Measurements from ENCODE around the gene CABP2. TPM values are rescaled to one million over a fixed set of nuclear protein-coding genes. Genes with fewer than 3 reads are reported as not detected.

The CABP2 gene
- total RNA-seq, 4 donors from 2014 or later, result not detected

GRCh38 chr11:67508486-67509121 is 14.6 kb downstream of the CABP2 start:
- H3K27me3 ChIP-seq, result no peaks in the 10 kb centered on the region
- H3K4me3 ChIP-seq, result peak overlapping the region; percentile 70 to 87 (median 75)
- no peaks in the 10 kb centered on the region for H3K9me3 ChIP-seq
- peak overlapping the region; percentile 94 to 99 (median 97) for H3K27ac ChIP-seq
- DNase-seq, result peak; percentile 99 to 100 (median 100)
- H3K4me1 ChIP-seq, result peaks cover 0 to 45% (median 30%) of the 10 kb centered on the region in 4 donors
- no peaks in the 10 kb centered on the region for H3K36me3 ChIP-seq
- peak; percentile 47 to 76 for TF ChIP-seq POLR2A (IDR thresholded peaks at IDR 0.05)
- peak in 1 of 6 experiments; percentile 21 for TF ChIP-seq CTCF (IDR thresholded peaks at IDR 0.05)

GRCh38 chr11:67507864-67508485 is 15.3 kb downstream of the CABP2 start, which contains the start of gene CDK2AP2:
TSS of gene CDK2AP2 (minus strand) at chr11:67508162. CDS start at chr11:67508082, 80 bp downstream.
- H3K4me1 ChIP-seq, result peaks cover 0 to 50% (median 34%) of the 10 kb centered on the region in 4 donors
- peak; percentile 99 to 100 (median 99) for DNase-seq
- H3K36me3 ChIP-seq, result no peaks in the 10 kb centered on the region
- TF ChIP-seq CTCF (IDR thresholded peaks at IDR 0.05) (peak in 3 of 6 experiments; percentile 0 to 27 (median 25)), POLR2A (IDR thresholded peaks at IDR 0.05) (peak; percentile 89 to 97)
- H3K9me3 ChIP-seq, result no peaks in the 10 kb centered on the region
- peak within 1 kb of the TSS; percentile 70 to 87 (median 75) for H3K4me3 ChIP-seq
- H3K27me3 ChIP-seq, result no peaks in the 10 kb centered on the region
- peak within 1 kb of the TSS; percentile 94 to 99 (median 97) for H3K27ac ChIP-seq

DNA sequence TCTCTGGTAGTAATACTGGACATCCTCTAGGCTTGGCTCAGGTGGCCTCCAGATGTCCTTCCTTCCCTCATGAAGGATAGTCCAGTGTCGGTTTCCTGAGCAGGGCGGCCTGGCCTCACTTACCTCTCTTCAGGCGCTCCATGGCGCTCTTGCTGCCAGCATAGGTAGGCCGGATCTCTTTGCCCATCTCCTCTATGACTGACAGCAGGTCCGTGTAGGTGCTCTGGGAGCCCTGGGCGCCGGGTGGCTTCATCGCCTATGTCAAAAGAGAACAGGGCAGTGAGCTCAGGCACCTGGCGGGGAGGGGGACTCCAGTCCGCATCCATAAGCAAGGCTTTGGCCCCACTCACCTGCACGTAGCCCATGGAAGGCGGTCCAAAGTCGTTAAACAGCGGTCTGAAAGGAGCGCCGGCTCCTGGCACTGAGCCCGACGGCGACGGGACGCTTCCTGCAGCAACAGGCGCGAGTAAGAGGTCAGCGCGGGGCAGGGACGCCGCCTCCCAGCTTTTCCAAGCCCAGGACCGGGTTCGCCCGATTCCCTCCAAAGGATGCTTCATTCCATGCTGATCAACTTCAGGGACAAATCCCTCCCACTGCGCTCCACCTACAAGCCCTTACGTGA is 15.9 kb downstream of the CABP2 start:
- Histone ChIP-seq H3K27me3 (no peaks in the 10 kb centered on the region), H3K4me1 (peaks cover 0 to 50% (median 34%) of the 10 kb centered on the region in 4 donors), H3K36me3 (peaks cover 0 to 5% (median 0%) of the 10 kb centered on the region in 3 donors), H3K4me3 (peak overlapping the region; percentile 70 to 87 (median 75)), H3K9me3 (no peaks in the 10 kb centered on the region), H3K27ac (peak overlapping the region; percentile 94 to 99 (median 97))
- DNase-seq, result no peak
- TF ChIP-seq CTCF (IDR thresholded peaks at IDR 0.05) (no peak), POLR2A (IDR thresholded peaks at IDR 0.05) (no peak)

- peak overlapping the region in 3 of 4 donors; percentile 74 to 78 (median 76) for H3K4me3 ChIP-seq
- H3K27me3 ChIP-seq, result no peaks in the 10 kb centered on the region
- no peak for DNase-seq
- H3K27ac ChIP-seq, result peak overlapping the region; percentile 94 to 99 (median 97)
- H3K9me3 ChIP-seq, result no peaks in the 10 kb centered on the region
- H3K36me3 ChIP-seq, result peaks cover 0 to 13% (median 0%) of the 10 kb centered on the region in 3 donors
- TF ChIP-seq POLR2A (IDR thresholded peaks at IDR 0.05), result no peak
- no peak for TF ChIP-seq CTCF (IDR thresholded peaks at IDR 0.05)
- peaks cover 0 to 50% (median 34%) of the 10 kb centered on the region in 4 donors for H3K4me1 ChIP-seq
These were observed 16.7 kb downstream of the CABP2 start for GRCh38 chr11:67506426-67507051.

Measured in Peyer's patch (tissue), 4 donors.